Esophagus squamous epithelium (tissue), 4 donors: ENCODE measurements around the gene TBC1D2.

Source experiments
- CTCF ChIP-seq, 6 experiments: fragments of 450-650 bp in 4 of 6; fragments of 200-600 bp in 2 of 6; sonication (generic) in 2 of 6; IDR thresholded peaks; one replicate each; pipeline ENCODE4 v1.5.1; 2016 to 2019; ENCODE audit warnings: antibody characterized with exemption in 6 of 6, mild to moderate bottlenecking in 4 of 6, moderate library complexity in 4 of 6
- POLR2A ChIP-seq, 4 donors: fragments of 450-650 bp; IDR thresholded peaks; one replicate each; pipeline ENCODE4 v1.6.1; 2017; ENCODE audit warnings: antibody characterized with exemption in 4 of 4, mild to moderate bottlenecking in 4 of 4, moderate library complexity in 3 of 4

GRCh38 chr9:98207606-98208005, 47.8 kb downstream of the TBC1D2 start:
- TF ChIP-seq CTCF (IDR thresholded peaks at IDR 0.05) (no peak), POLR2A (IDR thresholded peaks at IDR 0.05) (no peak)
